Upper lobe of right lung (tissue), 1 donor: ENCODE measurements around the gene TAF1A. TPM values are rescaled to one million over a fixed set of nuclear protein-coding genes. Genes with fewer than 3 reads are reported as not detected.

Experiments used
- ATAC-seq: fragments of 200-7000 bp; cut with Tn5 transposase; one replicate; pipeline ENCODE4 v1.9.1; 2020; ENCODE audit warnings: mild to moderate bottlenecking, moderate library complexity
- DNase-seq: peaks from one replicate; pipeline ENCODE4 v3.0.0-alpha.2; 2020
- H3K27ac ChIP-seq: fragments of 200-600 bp; one replicate; pipeline ENCODE4 v1.8.0; 2022
- H3K27me3 ChIP-seq: fragments of 200-600 bp; one replicate; pipeline ENCODE4 v1.8.0; 2022; ENCODE audit warnings: mild to moderate bottlenecking
- H3K36me3 ChIP-seq: fragments of 200-600 bp; one replicate; pipeline ENCODE4 v1.8.0; 2022
- H3K4me1 ChIP-seq: fragments of 200-600 bp; one replicate; pipeline ENCODE4 v1.8.0; 2022
- H3K4me3 ChIP-seq: fragments of 200-600 bp; one replicate; pipeline ENCODE4 v1.8.0; 2022; ENCODE audit warnings: mild to moderate bottlenecking
- H3K9me3 ChIP-seq: fragments of 200-600 bp; one replicate; pipeline ENCODE4 v1.8.0; 2022
- CTCF ChIP-seq: fragments of 200-600 bp; IDR thresholded peaks from one replicate; pipeline ENCODE4 v1.8.0; 2022; ENCODE audit warnings: antibody characterized with exemption
- intact Hi-C: fragments of 100-400 bp; cut with DNase I; formaldehyde crosslinking; loops from one replicate; pipeline ENCODE4 v1.11.0; 2022
- total RNA-seq: library from RNA; stranded (reverse); fragmentation: NEBNext Ultra II Directional; extraction: Animal tissue kit (Norgen Biotek cat#: 25700); gene quantifications from one replicate; pipeline ENCODE4 v1.2.1, GENCODE V29; 2021
- donor health status: DM: no; HTN: yes; CAD: no; lungs with severe emphysema.

The TAF1A gene
- total RNA-seq, 1 donor from 2014 or later, result 7.1 TPM

- no peaks in the 10 kb centered on the region for H3K4me1 ChIP-seq
- no peaks in the 10 kb centered on the region for H3K27me3 ChIP-seq
- peaks cover 36% of the 10 kb centered on the region for H3K36me3 ChIP-seq
- DNase-seq, result no peak
- intact Hi-C loops, result no loop called here
- H3K27ac ChIP-seq, result no peak overlapping the region
- ATAC-seq, result no peak
- H3K4me3 ChIP-seq, result no peak overlapping the region
- no peaks in the 10 kb centered on the region for H3K9me3 ChIP-seq
- TF ChIP-seq CTCF, result no peak
Measured at GRCh38 chr1:222557148-222557547, 32.6 kb downstream of the TAF1A start.

- no peak overlapping the region for H3K27ac ChIP-seq
- ATAC-seq, result no peak
- H3K9me3 ChIP-seq, result no peaks in the 10 kb centered on the region
- H3K27me3 ChIP-seq, result no peaks in the 10 kb centered on the region
- H3K4me1 ChIP-seq, result no peaks in the 10 kb centered on the region
- TF ChIP-seq CTCF, result no peak
- intact Hi-C loops, result no loop called here
- no peak for DNase-seq
- no peak overlapping the region for H3K4me3 ChIP-seq
- peaks cover 29% of the 10 kb centered on the region for H3K36me3 ChIP-seq
Measured at GRCh38 chr1:222555992-222556615, 33.6 kb downstream of the TAF1A start.

GRCh38 chr1:222554177-222554576 is 35.6 kb downstream of the TAF1A start:
- Histone ChIP-seq H3K36me3 (peaks cover 13% of the 10 kb centered on the region), H3K4me1 (no peaks in the 10 kb centered on the region), H3K4me3 (no peak overlapping the region), H3K27ac (no peak overlapping the region), H3K9me3 (no peaks in the 10 kb centered on the region), H3K27me3 (no peaks in the 10 kb centered on the region)
- no peak for DNase-seq
- no peak for ATAC-seq
- TF ChIP-seq CTCF, result no peak
- intact Hi-C loops, result no loop called here

- no peaks in the 10 kb centered on the region for H3K9me3 ChIP-seq
- intact Hi-C loops, result no loop called here
- H3K4me3 ChIP-seq, result no peak overlapping the region
- H3K36me3 ChIP-seq, result peaks cover 9% of the 10 kb centered on the region
- no peaks in the 10 kb centered on the region for H3K4me1 ChIP-seq
- no peaks in the 10 kb centered on the region for H3K27me3 ChIP-seq
- H3K27ac ChIP-seq, result no peak overlapping the region
- ATAC-seq (no peak), DNase-seq (no peak)
- TF ChIP-seq CTCF, result no peak
Measured at GRCh38 chr1:222552882-222553281, 36.9 kb downstream of the TAF1A start.

GRCh38 chr1:222547944-222548671 is 41.6 kb downstream of the TAF1A start, which contains the start of gene HHIPL2:
HHIPL2 (minus strand) TSS chr1:222548104; CDS start chr1:222548044, 60 bp downstream.
- intact Hi-C loops, result no loop called here
- H3K27me3 ChIP-seq, result peaks cover 5% of the 10 kb centered on the region
- no peaks in the 10 kb centered on the region for H3K4me1 ChIP-seq
- H3K36me3 ChIP-seq, result no peaks in the 10 kb centered on the region
- DNase-seq (no peak), ATAC-seq (no peak)
- H3K9me3 ChIP-seq, result no peaks in the 10 kb centered on the region
- H3K4me3 ChIP-seq, result no peak within 1 kb of the TSS
- H3K27ac ChIP-seq, result no peak within 1 kb of the TSS
- TF ChIP-seq CTCF, result no peak
